Tibial artery (tissue), 4 donors: ENCODE data around the gene MAP7D2.

Source experiments
- DNase-seq, 2 donors: peaks; one replicate each; pipeline ENCODE4 v3.0.0-alpha.2; 2019
- H3K27ac ChIP-seq, 2 donors: fragments of 200-600 bp; sonication (generic) in 1 of 2; 1 replicate in 1 of 2; 2 replicates in 1 of 2; pipeline ENCODE4 v1.5.1; 2018 to 2019; ENCODE audit warnings: mild to moderate bottlenecking in 1 of 2
- H3K27me3 ChIP-seq, 2 donors: fragments of 200-600 bp; sonication (generic) in 1 of 2; one replicate each; pipeline versions ENCODE4 v1.5.1 to v1.6.0; 2016 to 2019
- H3K36me3 ChIP-seq, 3 donors: fragments of 200-600 bp; sonication (generic) in 2 of 3; one replicate each; pipeline ENCODE4 v1.5.1; 2016 to 2019; ENCODE audit warnings: mild to moderate bottlenecking in 2 of 3
- H3K4me1 ChIP-seq, 4 donors: fragments of 200-600 bp; sonication (generic) in 2 of 4; 1 replicate in 3 of 4; 2 replicates in 1 of 4; pipeline ENCODE4 v1.5.1; 2016 to 2019
- H3K4me3 ChIP-seq, 2 donors: fragments of 200-600 bp; sonication (generic) in 1 of 2; 1 replicate in 1 of 2; 2 replicates in 1 of 2; pipeline ENCODE4 v1.5.1; 2018 to 2019; ENCODE audit warnings: mild to moderate bottlenecking in 2 of 2
- H3K9me3 ChIP-seq, 3 donors: fragments of 200-600 bp; sonication (generic) in 1 of 3; one replicate each; pipeline ENCODE4 v1.5.1; 2016 to 2019
- intact Hi-C: fragments of 100-400 bp; cut with DNase I; formaldehyde crosslinking; loops from one replicate; pipeline ENCODE4 v1.15.0; 2023; ENCODE audit warnings: low total_unique reads
- TF ChIP-seq, protein P1 (sequence below), 2 experiments: fragments of 200-600 bp in 1 of 2; fragments of 450-650 bp in 1 of 2; IDR thresholded peaks; one replicate each; pipeline ENCODE4 v1.5.1; 2017 to 2019; ENCODE audit warnings: antibody characterized with exemption in 2 of 2, mild to moderate bottlenecking in 1 of 2, moderate library complexity in 1 of 2

Gene MAP7D2

DNA sequence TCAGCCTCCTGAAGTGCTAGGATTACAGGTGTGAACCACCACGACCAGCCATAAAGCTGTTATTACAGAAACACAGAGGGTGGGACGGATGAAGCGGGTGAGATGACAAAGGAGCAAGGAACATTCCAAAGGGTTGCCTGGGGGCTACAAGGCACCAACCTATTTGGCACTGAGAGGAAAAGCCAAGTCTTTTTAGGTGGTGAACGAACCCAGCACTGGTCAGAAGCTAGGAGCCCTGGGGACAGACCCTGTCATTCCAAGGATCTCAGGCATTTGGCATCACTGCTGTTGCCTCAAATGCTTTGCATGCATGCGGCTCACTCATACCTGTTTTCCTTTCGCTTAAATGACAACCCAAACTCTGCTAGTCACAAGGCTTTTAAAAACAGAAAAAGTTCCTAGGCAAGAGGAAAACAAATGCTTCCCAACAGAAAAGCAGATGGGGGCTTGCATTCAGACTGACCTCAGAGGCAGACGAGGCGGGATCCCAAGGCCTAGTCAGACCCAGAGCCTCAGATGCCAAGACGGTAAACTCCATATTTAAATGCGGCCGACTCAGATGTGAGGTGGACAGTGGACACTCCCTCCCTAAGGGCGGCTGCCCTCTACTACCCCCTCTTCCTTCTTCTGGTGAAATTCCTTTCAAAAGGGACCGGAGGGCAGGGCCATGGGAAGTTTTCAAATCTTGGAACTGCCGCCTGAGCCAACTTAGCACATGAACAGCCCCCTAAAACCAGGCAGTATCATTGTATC lies 4.5 kb downstream of the MAP7D2 start:
- no peak for DNase-seq
- no peak overlapping the region for H3K27ac ChIP-seq
- TF ChIP-seq, protein P1, sequence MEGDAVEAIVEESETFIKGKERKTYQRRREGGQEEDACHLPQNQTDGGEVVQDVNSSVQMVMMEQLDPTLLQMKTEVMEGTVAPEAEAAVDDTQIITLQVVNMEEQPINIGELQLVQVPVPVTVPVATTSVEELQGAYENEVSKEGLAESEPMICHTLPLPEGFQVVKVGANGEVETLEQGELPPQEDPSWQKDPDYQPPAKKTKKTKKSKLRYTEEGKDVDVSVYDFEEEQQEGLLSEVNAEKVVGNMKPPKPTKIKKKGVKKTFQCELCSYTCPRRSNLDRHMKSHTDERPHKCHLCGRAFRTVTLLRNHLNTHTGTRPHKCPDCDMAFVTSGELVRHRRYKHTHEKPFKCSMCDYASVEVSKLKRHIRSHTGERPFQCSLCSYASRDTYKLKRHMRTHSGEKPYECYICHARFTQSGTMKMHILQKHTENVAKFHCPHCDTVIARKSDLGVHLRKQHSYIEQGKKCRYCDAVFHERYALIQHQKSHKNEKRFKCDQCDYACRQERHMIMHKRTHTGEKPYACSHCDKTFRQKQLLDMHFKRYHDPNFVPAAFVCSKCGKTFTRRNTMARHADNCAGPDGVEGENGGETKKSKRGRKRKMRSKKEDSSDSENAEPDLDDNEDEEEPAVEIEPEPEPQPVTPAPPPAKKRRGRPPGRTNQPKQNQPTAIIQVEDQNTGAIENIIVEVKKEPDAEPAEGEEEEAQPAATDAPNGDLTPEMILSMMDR (IDR thresholded peaks at IDR 0.05), result no peak
- intact Hi-C loops, result loop anchor here (10.0 kb wide), 1 partner anchor 177 kb away; no protein-coding TSS in a partner anchor
- H3K27me3 ChIP-seq, result peaks cover 0 to 13% of the 10 kb centered on the region in 2 donors
- peaks cover 0 to 14% (median 6%) of the 10 kb centered on the region in 4 donors for H3K4me1 ChIP-seq
- no peak overlapping the region for H3K4me3 ChIP-seq
- H3K9me3 ChIP-seq, result no peaks in the 10 kb centered on the region
- H3K36me3 ChIP-seq, result no peaks in the 10 kb centered on the region

DNA sequence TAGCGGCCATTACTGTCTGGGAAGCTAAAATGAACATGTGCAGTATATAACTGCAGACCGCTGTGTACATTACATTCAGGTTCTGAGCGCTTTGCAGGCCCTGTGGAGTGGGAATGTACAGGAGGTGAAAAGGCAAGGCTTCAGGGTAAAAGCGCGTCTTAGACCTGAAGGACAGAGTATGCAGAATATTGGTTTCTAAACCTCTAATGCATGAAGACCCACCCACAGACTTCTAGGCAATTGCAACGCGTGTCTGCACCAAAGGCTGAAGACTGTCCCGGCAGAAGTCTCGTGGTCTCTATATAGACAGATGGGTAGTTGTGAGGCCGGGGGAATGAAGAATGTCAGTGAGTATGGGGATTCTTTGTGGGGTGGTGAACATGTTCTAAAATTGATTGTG lies 5.4 kb downstream of the MAP7D2 start:
- Histone ChIP-seq H3K27me3 (peaks cover 0 to 5% of the 10 kb centered on the region in 2 donors), H3K36me3 (no peaks in the 10 kb centered on the region), H3K9me3 (no peaks in the 10 kb centered on the region), H3K27ac (no peak overlapping the region), H3K4me3 (no peak overlapping the region), H3K4me1 (peaks cover 0 to 5% (median 3%) of the 10 kb centered on the region in 4 donors)
- no peak for DNase-seq
- intact Hi-C loops, result loop anchor here (10.0 kb wide), 1 partner anchor 176 kb away; no protein-coding TSS in a partner anchor
- TF ChIP-seq, protein P1 (IDR thresholded peaks at IDR 0.05), result no peak

DNA sequence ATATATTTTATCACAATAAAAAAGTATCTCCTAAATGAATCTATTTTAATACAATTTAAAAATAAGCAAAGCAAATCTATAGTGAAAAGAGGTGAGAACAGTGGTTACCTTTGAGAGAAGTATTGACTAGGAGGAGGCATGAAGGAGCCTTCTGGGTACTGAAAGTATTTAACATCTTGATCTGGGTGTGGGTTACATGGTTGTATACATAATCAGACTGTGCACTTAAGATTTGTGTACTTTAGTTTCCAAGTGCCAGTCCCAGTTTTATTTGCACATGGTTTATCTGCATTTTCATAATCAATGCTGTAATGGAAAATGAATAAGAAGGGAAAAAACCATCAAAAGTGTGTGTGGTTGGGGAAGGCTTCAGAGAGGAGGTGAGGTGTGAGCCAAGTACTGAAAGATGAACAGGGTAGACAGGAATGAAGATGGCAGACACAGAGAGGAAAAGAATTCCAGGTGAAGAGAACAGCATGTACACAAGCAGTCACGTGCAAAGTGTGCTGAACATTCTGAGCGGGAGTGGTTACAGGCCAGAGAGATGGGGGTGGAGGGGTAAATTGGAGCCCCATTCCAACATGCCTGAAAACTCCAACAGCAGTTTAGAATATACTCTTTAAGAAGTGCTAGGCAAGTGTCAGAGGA lies 14.6 kb downstream of the MAP7D2 start:
- Histone ChIP-seq H3K36me3 (no peaks in the 10 kb centered on the region), H3K27ac (no peak overlapping the region), H3K4me1 (no peaks in the 10 kb centered on the region), H3K4me3 (no peak overlapping the region), H3K9me3 (no peaks in the 10 kb centered on the region), H3K27me3 (no peaks in the 10 kb centered on the region)
- TF ChIP-seq, protein P1 (IDR thresholded peaks at IDR 0.05), result no peak
- no peak for DNase-seq
- intact Hi-C loops, result no loop called here

DNA sequence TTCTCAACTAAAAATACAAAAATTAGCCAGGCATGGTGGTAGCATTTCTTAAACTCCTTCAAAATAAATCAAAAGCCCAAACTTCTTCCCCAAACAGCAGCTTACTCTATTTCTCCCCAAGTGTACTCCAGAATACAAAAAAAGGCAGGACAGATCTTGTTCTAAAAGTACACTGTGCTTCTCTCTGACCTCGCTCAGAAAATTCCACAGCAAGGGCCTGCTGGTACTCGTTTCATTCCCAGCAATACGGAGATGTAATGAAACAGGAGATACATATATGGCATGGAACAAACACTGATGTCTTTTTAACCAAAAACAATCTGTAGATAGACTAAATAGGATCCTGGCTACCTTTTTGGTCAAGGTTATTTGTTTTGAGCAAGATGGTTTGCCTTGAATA lies 25.2 kb downstream of the MAP7D2 start:
- Histone ChIP-seq H3K27ac (no peak overlapping the region), H3K9me3 (no peaks in the 10 kb centered on the region), H3K36me3 (no peaks in the 10 kb centered on the region), H3K27me3 (no peaks in the 10 kb centered on the region), H3K4me1 (no peaks in the 10 kb centered on the region), H3K4me3 (no peak overlapping the region)
- TF ChIP-seq, protein P1 (IDR thresholded peaks at IDR 0.05), result no peak
- intact Hi-C loops, result no loop called here
- no peak for DNase-seq

DNA sequence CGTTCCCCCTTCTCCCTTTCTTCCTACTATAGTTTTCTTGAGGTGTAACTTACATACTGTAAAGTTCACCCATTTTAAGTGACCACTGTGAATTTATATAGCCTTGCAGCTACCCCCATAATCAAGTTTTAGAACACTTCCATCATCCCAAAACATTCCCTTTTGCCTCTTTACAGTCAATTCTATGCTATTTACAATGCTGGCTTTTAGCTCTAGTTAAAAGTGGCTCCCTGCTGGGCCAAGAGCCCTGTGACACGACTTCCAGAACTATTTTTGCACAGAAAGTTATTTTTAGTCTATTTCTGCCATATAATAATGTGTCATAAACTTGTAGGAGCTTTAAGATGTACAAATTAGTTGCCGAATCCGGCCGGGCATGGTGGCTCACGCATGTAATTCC lies 26.9 kb downstream of the MAP7D2 start:
- Histone ChIP-seq H3K27ac (no peak overlapping the region), H3K9me3 (no peaks in the 10 kb centered on the region), H3K4me1 (no peaks in the 10 kb centered on the region), H3K4me3 (no peak overlapping the region), H3K36me3 (no peaks in the 10 kb centered on the region), H3K27me3 (no peaks in the 10 kb centered on the region)
- DNase-seq, result no peak
- intact Hi-C loops, result no loop called here
- TF ChIP-seq, protein P1 (IDR thresholded peaks at IDR 0.05), result no peak
